Esophagus squamous epithelium (tissue), 5 donors: ENCODE measurements around the gene PRPF40A. TPM values are rescaled to one million over a fixed set of nuclear protein-coding genes. Genes with fewer than 3 reads are reported as not detected.

Experiments used
- DNase-seq: peaks from one replicate; lab custom pipeline; 2025; lab: John Stamatoyannopoulos, UW
- H3K27ac ChIP-seq, 4 donors: fragments of 200-600 bp; sonication (generic); one replicate each; pipeline ENCODE4 v1.5.1; 2016 to 2019; ENCODE audit warnings: mild to moderate bottlenecking in 1 of 4
- H3K27me3 ChIP-seq, 4 donors: fragments of 200-600 bp; sonication (generic); 1 replicate in 3 of 4; 2 replicates in 1 of 4; pipeline versions ENCODE4 v1.5.1 to v1.6.0; 2017 to 2021; ENCODE audit warnings: antibody characterized with exemption in 1 of 4
- H3K36me3 ChIP-seq, 3 donors: fragments of 200-600 bp; sonication (generic); one replicate each; pipeline ENCODE4 v1.5.1; 2016 to 2019
- H3K4me1 ChIP-seq, 3 donors: fragments of 200-600 bp; sonication (generic); one replicate each; pipeline ENCODE4 v1.5.1; 2017 to 2019
- H3K4me3 ChIP-seq, 4 donors: fragments of 200-600 bp; sonication (generic); 1 replicate in 3 of 4; 2 replicates in 1 of 4; pipeline ENCODE4 v1.5.1; 2016 to 2019; ENCODE audit warnings: mild to moderate bottlenecking in 2 of 4, moderate library complexity in 1 of 4
- H3K9me3 ChIP-seq, 3 donors: fragments of 200-600 bp; sonication (generic); one replicate each; pipeline ENCODE4 v1.5.1; 2016 to 2019
- CTCF ChIP-seq, 6 experiments: fragments of 450-650 bp in 4 of 6; fragments of 200-600 bp in 2 of 6; sonication (generic) in 2 of 6; IDR thresholded peaks; one replicate each; pipeline ENCODE4 v1.5.1; 2016 to 2019; ENCODE audit warnings: antibody characterized with exemption in 6 of 6, mild to moderate bottlenecking in 4 of 6, moderate library complexity in 4 of 6
- POLR2A ChIP-seq, 4 donors: fragments of 450-650 bp; IDR thresholded peaks; one replicate each; pipeline ENCODE4 v1.6.1; 2017; ENCODE audit warnings: antibody characterized with exemption in 4 of 4, mild to moderate bottlenecking in 4 of 4, moderate library complexity in 3 of 4
- WGBS, 2 donors: methylation state at CpG; one replicate each; pipeline ENCODE4 v1.1.5; 2018; 5-methylcytosine and 5-hydroxymethylcytosine counted together
- intact Hi-C: fragments of 100-400 bp; cut with DNase I; formaldehyde crosslinking; loops from one replicate; pipeline ENCODE4 v1.15.0; 2022
- total RNA-seq, 4 donors: library from RNA; depleted of rRNA; stranded (reverse); fragments of >200 nt; gene quantifications; one replicate each; pipeline ENCODE4 v1.1.0, GENCODE V29; 2016
- donor health status: DM: yes; HTN: yes; CAD: no.

PRPF40A gene
- total RNA-seq, 4 donors from 2014 or later, result 90.8 to 123 (median 99.6) TPM

- 78 to 93% methylated on average over 4 of the region's 4 CpGs for WGBS, 2 donors
- Histone ChIP-seq H3K36me3 (peaks cover 0 to 45% (median 0%) of the 10 kb centered on the region in 3 donors), H3K9me3 (no peaks in the 10 kb centered on the region), H3K27me3 (no peaks in the 10 kb centered on the region), H3K4me3 (no peak overlapping the region), H3K4me1 (peaks cover 0 to 21% (median 0%) of the 10 kb centered on the region in 3 donors), H3K27ac (no peak overlapping the region)
- intact Hi-C loops, result no loop called here
- TF ChIP-seq CTCF (IDR thresholded peaks at IDR 0.05) (no peak), POLR2A (IDR thresholded peaks at IDR 0.05) (no peak)
- DNase-seq, result no peak
Measured at GRCh38 chr2:152693033-152693432, 24.2 kb downstream of the PRPF40A start.

GRCh38 chr2:152686321-152686720 is 30.9 kb downstream of the PRPF40A start:
- H3K9me3 ChIP-seq, result no peaks in the 10 kb centered on the region
- H3K4me1 ChIP-seq, result no peaks in the 10 kb centered on the region
- no peaks in the 10 kb centered on the region for H3K27me3 ChIP-seq
- TF ChIP-seq CTCF (IDR thresholded peaks at IDR 0.05), result no peak
- no peak for DNase-seq
- intact Hi-C loops, result no loop called here
- no peak overlapping the region for H3K4me3 ChIP-seq
- H3K36me3 ChIP-seq, result peaks cover 0 to 42% (median 2%) of the 10 kb centered on the region in 3 donors
- H3K27ac ChIP-seq, result no peak overlapping the region

GRCh38 chr2:152683400-152683799 is 33.9 kb downstream of the PRPF40A start:
- H3K27ac ChIP-seq, result no peak overlapping the region
- H3K9me3 ChIP-seq, result no peaks in the 10 kb centered on the region
- TF ChIP-seq POLR2A (IDR thresholded peaks at IDR 0.05) (no peak), CTCF (IDR thresholded peaks at IDR 0.05) (no peak)
- H3K36me3 ChIP-seq, result peaks cover 0 to 60% (median 15%) of the 10 kb centered on the region in 3 donors
- no peak overlapping the region for H3K4me3 ChIP-seq
- H3K4me1 ChIP-seq, result no peaks in the 10 kb centered on the region
- intact Hi-C loops, result no loop called here
- no peaks in the 10 kb centered on the region for H3K27me3 ChIP-seq
- DNase-seq, result no peak

GRCh38 chr2:152682663-152683062 is 34.6 kb downstream of the PRPF40A start:
- Histone ChIP-seq H3K36me3 (peaks cover 0 to 60% (median 15%) of the 10 kb centered on the region in 3 donors), H3K9me3 (no peaks in the 10 kb centered on the region), H3K27me3 (no peaks in the 10 kb centered on the region), H3K27ac (no peak overlapping the region), H3K4me3 (no peak overlapping the region), H3K4me1 (no peaks in the 10 kb centered on the region)
- WGBS, 2 donors, result 92 to 96% methylated on average over 3 to 9 of the region's 9 CpGs
- TF ChIP-seq POLR2A (IDR thresholded peaks at IDR 0.05), result no peak
- TF ChIP-seq CTCF (IDR thresholded peaks at IDR 0.05), result no peak
- intact Hi-C loops, result no loop called here
- DNase-seq, result no peak

GRCh38 chr2:152678808-152679207 is 38.5 kb downstream of the PRPF40A start:
- H3K9me3 ChIP-seq, result no peaks in the 10 kb centered on the region
- no peak for DNase-seq
- H3K27me3 ChIP-seq, result no peaks in the 10 kb centered on the region
- peaks cover 0 to 84% (median 28%) of the 10 kb centered on the region in 3 donors for H3K36me3 ChIP-seq
- H3K4me3 ChIP-seq, result no peak overlapping the region
- H3K27ac ChIP-seq, result no peak overlapping the region
- TF ChIP-seq CTCF (IDR thresholded peaks at IDR 0.05), result no peak
- no peak for TF ChIP-seq POLR2A (IDR thresholded peaks at IDR 0.05)
- WGBS, 2 donors, result 73 to 75% methylated on average over 2 of the region's 2 CpGs
- no peaks in the 10 kb centered on the region for H3K4me1 ChIP-seq
- intact Hi-C loops, result no loop called here
